Measurements from ENCODE around the gene LCA5L. TPM values are rescaled to one million over a fixed set of nuclear protein-coding genes. Genes with fewer than 3 reads are reported as not detected.

Gene LCA5L
- total and polyA plus RNA-seq, 2 of the 13 experiments (the other 11 are each of a cell fraction or from before 2014, with no cell fraction given) = 0.13 to 0.55 TPM

DNA sequence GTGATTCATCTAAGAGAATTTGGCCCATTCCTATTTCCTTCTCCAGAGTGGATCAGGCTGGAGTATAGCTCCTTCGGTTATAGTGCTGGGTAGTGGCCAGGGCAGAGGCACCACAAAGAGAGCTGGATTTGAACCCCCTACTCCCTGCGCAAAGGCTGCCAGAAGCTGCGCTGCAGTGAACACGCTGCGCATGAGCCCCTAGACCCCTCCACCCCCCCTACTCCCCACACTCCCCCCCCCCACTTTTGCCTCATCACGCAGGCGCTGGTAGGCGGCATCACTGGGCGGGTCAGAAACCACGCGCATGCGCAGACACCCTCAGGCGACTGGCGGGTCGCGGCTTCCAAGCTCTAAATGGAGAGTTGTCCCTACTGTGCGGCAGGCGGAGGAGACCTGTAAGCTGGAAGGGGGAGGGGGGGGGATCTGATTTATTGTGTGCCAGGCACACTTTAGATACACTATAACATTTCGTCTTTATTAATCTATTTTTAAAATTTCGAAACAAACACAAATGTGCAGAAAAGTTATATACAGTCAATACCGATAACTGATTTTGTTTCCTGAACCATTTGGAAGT, 58.0 kb downstream of the LCA5L start:
- no peaks in the 10 kb centered on the region for H3K9me3 ChIP-seq (ENCODE audit: low read length)
- H2AFZ ChIP-seq (ENCODE audit: low read length) = no peak overlapping the region
- peak; percentile 46 for FAIRE-seq
- ATAC-seq = peak; percentile 23
- H3K27me3 ChIP-seq (ENCODE audit: control insufficient read depth in 1 of 2, insufficient read depth in 2 of 2, low read length in 2 of 2) = no peaks in the 10 kb centered on the region
- H3K9ac ChIP-seq (ENCODE audit: insufficient read depth, low read depth, low read length) = peak overlapping the region; percentile 88
- DNase-seq (ENCODE audit: low spot score) = peak; percentile 83
- peaks cover 8 to 18% of the 10 kb centered on the region in 2 experiments for H3K36me3 ChIP-seq (replicated peaks in 1 of 2; ENCODE audit: control insufficient read depth in 1 of 2, insufficient read depth in 2 of 2, low read length in 2 of 2)
- BruUV-seq (replicated peaks) = no TSS peak
- intact Hi-C loops (cut with micrococcal nuclease; ENCODE audit: unreplicated experiment) (loop anchor here (1.0 to 5.0 kb wide), 5 partner anchors 14 to 73 kb away; no protein-coding TSS in a partner anchor), in situ Hi-C loops (cut with HindIII; ENCODE audit: extremely low pct_ligation_motif_present, low pct_unique_long_range_greater_than_20kb) (loop anchor here (5.0 kb wide), 1 partner anchor 40 kb away; the partner anchor contains the start of gene HMGN1)
- POLR2A ChIA-PET = interaction anchor here (1.0 to 3.7 kb wide), 5 partner anchors 11 to 204 kb away, joined by 4 to 47 read pairs (median 6); partner anchors contain the start of genes BRWD1, HMGN1 and PSMG1
- peak overlapping the region; percentile 98 for H3K4me2 ChIP-seq (ENCODE audit: low read depth, low read length)
- CTCF ChIA-PET (ENCODE audit: low intra/inter-chr PET ratio, low total read pairs) = interaction anchor here (1.3 to 2.8 kb wide), 5 partner anchors 10 to 74 kb away, joined by 4 to 25 read pairs (median 10); partner anchors contain the start of gene BRWD1
- peak overlapping the region; percentile 99 for H3K27ac ChIP-seq (ENCODE audit: extremely low read length, insufficient read depth, low read length)
- peaks cover 13% of the 10 kb centered on the region; the same call in 1 of the 2 replicates for H4K20me1 ChIP-seq (ENCODE audit: insufficient read depth, low read length)
- peak overlapping the region; percentile 54 to 70 (median 55) for H3K4me3 ChIP-seq (replicated peaks in 1 of 3; ENCODE audit: insufficient read depth in 1 of 3, low read depth in 2 of 3, low read length in 3 of 3)
- 3% methylated on average over 18 of the region's 21 CpGs for WGBS (ENCODE audit: low lambda C conversion rate)
- peaks cover 32% of the 10 kb centered on the region for H3K4me1 ChIP-seq (ENCODE audit: insufficient read depth, low read length)
- H3K79me2 ChIP-seq (ENCODE audit: insufficient read depth, low read length) = peaks cover 37% of the 10 kb centered on the region
- TF ChIP-seq PHF8 (CRISPR knock-in tag; IDR thresholded peaks at IDR 0.05) = 0 out of 2 replicates have a peak, but pooled peaks have one; percentile 8
- TF ChIP-seq ZNF17 (CRISPR knock-in tag; IDR thresholded peaks at IDR 0.05) = no peak
- no peak for TF ChIP-seq CENPT (CRISPR knock-in tag; IDR thresholded peaks at IDR 0.05; ENCODE audit: low read depth)
- TF ChIP-seq ZUFSP (CRISPR knock-in tag; IDR thresholded peaks at IDR 0.05; ENCODE audit: borderline replicate concordance) = no peak
- no peak for TF ChIP-seq ERF (CRISPR knock-in tag; IDR thresholded peaks at IDR 0.05)
- no peak for TF ChIP-seq ZNF556 (CRISPR knock-in tag; IDR thresholded peaks at IDR 0.05; ENCODE audit: borderline replicate concordance)
- peak; percentile 36 for TF ChIP-seq HNRNPK (IDR thresholded peaks at IDR 0.05; ENCODE audit: low read depth, low read length, poor library complexity, severe bottlenecking)
- peak; percentile 92 for TF ChIP-seq ZKSCAN1 (IDR thresholded peaks at IDR 0.05; ENCODE audit: low read length)
- TF ChIP-seq ARNT2 (CRISPR knock-in tag; IDR thresholded peaks at IDR 0.05; ENCODE audit: low read depth) = no peak
- TF ChIP-seq POLR2AphosphoS5 (IDR thresholded peaks at IDR 0.05; ENCODE audit: low read depth, low read length) = peak; percentile 62
- TF ChIP-seq MAZ (IDR thresholded peaks at IDR 0.05; ENCODE audit: borderline replicate concordance, low read depth, low read length) = peak; percentile 37
- TF ChIP-seq MAZ (CRISPR knock-in tag; IDR thresholded peaks at IDR 0.05; ENCODE audit: low read depth) = 0 out of 2 replicates have a peak, but pooled peaks have one; percentile 43
- peak; percentile 40; the same call in 1 of the 2 replicates for TF ChIP-seq POLR2G (IDR thresholded peaks at IDR 0.05; ENCODE audit: low read depth, low read length)
- peak in 1 of 2 experiments; percentile 50; a peak in 1 of 4 replicates for TF ChIP-seq POLR2A (IDR thresholded peaks at IDR 0.05; ENCODE audit: insufficient read depth in 1 of 2, low read depth in 2 of 2, low read length in 2 of 2)
- 0 out of 2 replicates have a peak, but pooled peaks have one; percentile 25 for TF ChIP-seq ZFP36L1 (CRISPR knock-in tag; IDR thresholded peaks at IDR 0.05)
- no peak for TF ChIP-seq ZNF724P (CRISPR knock-in tag; IDR thresholded peaks at IDR 0.05; ENCODE audit: borderline replicate concordance)
- TF ChIP-seq, protein P1, sequence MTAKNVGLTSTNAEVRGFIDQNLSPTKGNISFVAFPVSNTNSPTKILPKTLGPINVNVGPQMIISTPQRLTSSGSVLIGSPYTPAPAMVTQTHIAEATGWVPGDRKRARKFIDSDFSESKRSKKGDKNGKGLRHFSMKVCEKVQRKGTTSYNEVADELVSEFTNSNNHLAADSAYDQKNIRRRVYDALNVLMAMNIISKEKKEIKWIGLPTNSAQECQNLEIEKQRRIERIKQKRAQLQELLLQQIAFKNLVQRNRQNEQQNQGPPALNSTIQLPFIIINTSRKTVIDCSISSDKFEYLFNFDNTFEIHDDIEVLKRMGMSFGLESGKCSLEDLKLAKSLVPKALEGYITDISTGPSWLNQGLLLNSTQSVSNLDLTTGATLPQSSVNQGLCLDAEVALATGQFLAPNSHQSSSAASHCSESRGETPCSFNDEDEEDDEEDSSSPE (CRISPR knock-in tag; IDR thresholded peaks at IDR 0.05) = peak; percentile 11; the same call in 1 of the 2 replicates
- TF ChIP-seq SRY (CRISPR knock-in tag; IDR thresholded peaks at IDR 0.05) = 0 out of 2 replicates have a peak, but pooled peaks have one; percentile 59
- TF ChIP-seq ZSCAN29 (CRISPR knock-in tag; conservative IDR thresholded peaks at IDR 0.05) = no peak
- no peak for TF ChIP-seq PCBP2 (optimal IDR thresholded peaks at IDR 0.05; ENCODE audit: low read depth, low read length, poor library complexity, severe bottlenecking)
- TF ChIP-seq ZNF564 (CRISPR knock-in tag; IDR thresholded peaks at IDR 0.05) = 0 out of 2 replicates have a peak, but pooled peaks have one; percentile 30
- peak; percentile 40; the same call in 1 of the 2 replicates for TF ChIP-seq KDM2A (CRISPR knock-in tag; IDR thresholded peaks at IDR 0.05; ENCODE audit: borderline replicate concordance, low read depth)
- TF ChIP-seq ZFP36L2 (CRISPR knock-in tag; IDR thresholded peaks at IDR 0.05) = no peak
